Measurements from ENCODE around the gene CNKSR2.

The CNKSR2 gene

GRCh38 chrX:21374163-21374993, at the start of gene CNKSR2:
Gene CNKSR2 (plus strand): TSS chrX:21374418. CDS start chrX:21374898, 480 bp downstream.
- H3K4me3 ChIP-seq (ENCODE audit: low read depth, low read length), result peak within 1 kb of the TSS; percentile 78
- no peak for TF ChIP-seq CTCF (IDR thresholded peaks at IDR 0.05; ENCODE audit: borderline replicate concordance, insufficient read depth, low read depth, low read length)

- H3K4me3 ChIP-seq (ENCODE audit: low read depth, low read length), result no peak overlapping the region
- no peak for TF ChIP-seq CTCF (IDR thresholded peaks at IDR 0.05; ENCODE audit: borderline replicate concordance, insufficient read depth, low read depth, low read length)
These were observed 19.5 kb upstream of the CNKSR2 start for GRCh38 chrX:21354725-21355124.

- no peak overlapping the region for H3K4me3 ChIP-seq (ENCODE audit: low read depth, low read length)
- TF ChIP-seq CTCF (IDR thresholded peaks at IDR 0.05; ENCODE audit: borderline replicate concordance, insufficient read depth, low read depth, low read length), result no peak
These were observed 18.4 kb upstream of the CNKSR2 start for GRCh38 chrX:21355831-21356230.

GRCh38 chrX:21369613-21370012, 4.6 kb upstream of the CNKSR2 start:
- no peak overlapping the region for H3K4me3 ChIP-seq (ENCODE audit: low read depth, low read length)
- TF ChIP-seq CTCF (IDR thresholded peaks at IDR 0.05; ENCODE audit: borderline replicate concordance, insufficient read depth, low read depth, low read length), result no peak

- no peak overlapping the region for H3K4me3 ChIP-seq (ENCODE audit: low read depth, low read length)
- no peak for TF ChIP-seq CTCF (IDR thresholded peaks at IDR 0.05; ENCODE audit: borderline replicate concordance, insufficient read depth, low read depth, low read length)
These were observed 1.2 kb upstream of the CNKSR2 start for GRCh38 chrX:21373001-21373400.

- H3K4me3 ChIP-seq (ENCODE audit: low read depth, low read length), result peak overlapping the region; percentile 78
- no peak for TF ChIP-seq CTCF (IDR thresholded peaks at IDR 0.05; ENCODE audit: borderline replicate concordance, insufficient read depth, low read depth, low read length)
These were observed 518 bp upstream of the CNKSR2 start for GRCh38 chrX:21373637-21374162.
